GM21360 (cell line): ENCODE data around the gene CNPPD1.

Source experiments
- ATAC-seq: cut with Tn5 transposase; IDR thresholded peaks from one replicate; pipeline ENCODE4 v1.9.1; 2021; ENCODE audit warnings: mild to moderate bottlenecking, moderate library complexity; ENCODE audit not compliant: unreplicated experiment

Gene CNPPD1

DNA sequence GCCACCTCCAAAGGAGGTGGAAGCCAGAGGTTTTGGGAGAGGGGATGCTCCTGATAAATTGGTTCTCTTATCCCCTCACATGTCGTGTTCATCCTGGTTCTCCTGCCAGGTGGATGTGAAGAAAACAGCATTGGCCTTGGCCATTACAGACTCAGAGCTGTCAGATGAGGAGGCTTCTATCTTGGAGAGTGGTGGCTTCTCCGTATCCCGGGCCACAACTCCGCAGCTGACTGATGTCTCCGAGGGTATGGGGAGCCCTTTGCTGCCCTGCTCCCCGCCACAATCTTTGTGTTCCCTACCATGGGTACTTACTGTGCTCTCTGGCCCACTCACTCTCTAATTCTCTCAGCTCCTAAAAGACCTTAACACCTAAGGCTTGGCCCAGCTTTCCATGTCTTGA is 4.8 kb upstream of the CNPPD1 start:
- no peak for ATAC-seq

DNA sequence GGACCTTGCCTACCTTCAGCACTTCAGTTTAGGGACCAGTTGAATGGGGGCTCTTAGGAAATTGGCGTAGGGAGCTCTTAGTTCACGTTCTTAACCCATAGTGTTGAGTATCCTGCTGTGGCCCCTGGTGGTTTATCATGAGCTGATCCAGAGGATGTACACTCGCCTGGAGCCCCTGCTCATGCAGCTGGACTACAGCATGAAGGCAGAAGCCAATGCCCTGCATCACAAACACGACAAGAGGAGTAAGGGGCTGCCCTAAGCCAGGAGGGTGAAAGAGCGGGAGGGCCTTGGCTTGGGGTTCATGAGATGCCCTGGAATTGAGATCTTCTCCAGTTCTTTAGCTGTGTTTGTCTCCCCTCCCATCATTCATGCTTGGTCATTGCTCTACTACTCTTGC is 4.2 kb upstream of the CNPPD1 start:
- no peak for ATAC-seq

DNA sequence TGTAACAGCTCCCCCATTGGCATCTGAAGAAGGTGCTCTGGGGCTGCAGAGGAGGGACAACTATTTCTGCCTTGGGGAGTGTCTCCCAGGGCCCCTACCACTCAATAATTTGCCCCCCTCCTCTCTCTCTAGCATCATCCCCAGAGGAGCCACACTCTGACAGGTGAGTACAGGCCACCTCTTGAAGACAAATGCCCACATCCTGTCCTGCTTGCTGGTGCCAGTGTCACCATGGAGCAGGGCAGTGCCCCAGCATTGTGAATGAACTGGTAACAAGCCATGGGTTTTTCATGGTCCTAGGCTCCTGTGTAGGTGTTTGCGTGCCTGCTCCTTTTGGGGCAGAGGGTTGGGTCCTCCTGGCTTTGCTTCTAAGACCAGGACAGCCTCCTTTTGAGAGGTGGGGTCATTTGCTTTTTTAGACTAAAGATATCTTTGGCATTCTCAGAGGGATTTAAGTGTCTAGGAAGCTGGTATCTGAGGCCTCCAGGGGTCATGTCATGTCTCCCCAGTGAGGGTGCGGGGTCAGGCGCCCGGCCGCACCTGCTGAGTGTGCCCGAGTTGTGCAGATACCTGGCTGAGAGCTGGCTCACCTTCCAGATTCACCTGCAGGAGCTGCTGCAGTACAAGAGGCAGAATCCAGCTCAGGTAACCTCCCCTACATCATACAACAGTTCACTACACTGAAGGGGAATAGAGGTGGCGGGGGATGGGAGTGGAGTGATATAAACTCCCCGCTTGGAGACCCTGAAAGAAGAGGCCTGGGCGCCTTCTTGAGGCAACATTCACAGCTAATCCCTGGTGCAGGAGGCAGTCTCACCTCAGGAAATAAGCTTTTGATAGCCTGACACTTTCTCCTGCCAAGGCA is 3.1 kb upstream of the CNPPD1 start:
- no peak for ATAC-seq

DNA sequence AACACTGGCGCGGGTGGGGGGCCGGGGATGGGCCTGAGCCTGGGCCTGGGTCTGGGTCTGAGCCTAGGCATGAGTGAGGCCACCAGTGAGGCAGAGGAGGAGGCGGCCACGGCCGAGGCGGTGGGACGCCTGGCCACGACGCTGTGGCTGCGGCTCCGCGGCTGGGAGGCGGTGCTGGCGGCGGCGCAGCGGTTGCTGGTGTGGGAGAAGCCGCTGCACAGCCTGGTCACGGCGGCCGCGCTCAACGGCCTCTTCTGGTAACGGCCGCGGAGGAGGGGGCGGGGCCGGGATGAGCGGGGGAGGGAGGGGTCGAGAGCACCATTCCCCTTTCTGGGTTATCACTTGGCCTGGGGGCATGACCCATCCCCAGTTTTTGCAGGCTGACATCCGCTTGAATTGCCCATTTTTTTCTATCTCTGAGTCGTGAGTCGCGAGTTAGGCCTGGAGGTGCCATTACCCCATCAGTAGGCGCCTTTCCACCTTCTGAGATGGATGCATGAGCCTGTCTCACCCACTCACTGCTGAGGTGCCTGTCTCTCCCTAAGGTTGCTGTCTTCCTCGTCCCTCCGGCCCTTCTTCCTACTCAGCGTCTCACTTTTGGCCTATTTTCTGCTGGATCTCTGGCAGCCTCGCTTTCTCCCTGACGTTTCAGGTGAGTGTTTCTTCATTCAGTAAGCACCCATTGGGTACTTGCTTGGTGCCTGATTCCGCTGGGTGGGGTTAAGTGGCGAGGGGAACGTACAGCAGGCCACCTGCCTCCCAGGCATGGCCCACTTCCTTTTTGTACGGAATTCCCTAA is 1.9 kb upstream of the CNPPD1 start:
- peak; percentile 21 for ATAC-seq

DNA sequence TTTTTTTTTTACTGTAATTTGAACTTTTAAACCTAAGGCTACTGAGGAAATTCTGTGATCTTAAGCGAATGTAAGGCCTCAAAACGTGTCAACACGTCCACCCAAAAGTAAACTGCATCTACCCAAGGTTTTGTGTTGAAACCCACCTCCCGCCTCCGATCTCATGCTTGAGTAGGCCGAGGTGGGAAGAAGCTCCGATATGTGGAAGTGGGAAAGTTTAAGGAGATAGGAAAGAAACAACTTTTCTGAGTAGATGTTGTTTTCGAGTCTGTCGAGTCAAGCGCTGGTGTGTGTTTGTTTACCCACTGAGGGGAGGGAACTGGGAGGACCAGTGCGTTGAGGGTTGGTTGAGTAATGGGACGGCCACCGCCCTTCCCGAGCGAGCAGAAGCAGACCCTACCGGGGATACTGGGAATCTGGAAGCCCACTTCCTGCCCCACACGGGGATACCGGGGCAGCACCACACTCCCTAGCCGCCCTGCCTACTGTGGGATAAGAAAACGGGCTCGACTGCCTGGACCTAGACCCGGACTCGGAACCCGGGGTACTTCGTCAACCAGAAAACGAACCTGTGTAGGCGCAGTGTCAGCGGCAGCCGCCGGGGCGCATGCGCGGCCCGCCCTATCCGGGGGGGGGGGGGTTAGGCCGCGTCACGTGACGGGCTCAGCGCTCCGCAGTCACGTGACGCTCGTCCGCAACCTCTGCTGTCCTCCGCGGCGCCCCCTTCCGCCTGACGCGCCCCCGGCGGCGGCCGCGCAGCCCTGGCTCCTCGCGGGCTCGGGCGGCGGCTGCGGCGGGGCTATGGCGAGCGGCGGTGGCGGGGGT is 1.0 kb upstream of the CNPPD1 start, which contains the start of gene RETREG2:
TSS of gene RETREG2 (plus strand) at position 724 of the 825 bp plus-strand sequence. CDS start at position 802, 78 bp downstream.
- peak; percentile 36 for ATAC-seq

DNA sequence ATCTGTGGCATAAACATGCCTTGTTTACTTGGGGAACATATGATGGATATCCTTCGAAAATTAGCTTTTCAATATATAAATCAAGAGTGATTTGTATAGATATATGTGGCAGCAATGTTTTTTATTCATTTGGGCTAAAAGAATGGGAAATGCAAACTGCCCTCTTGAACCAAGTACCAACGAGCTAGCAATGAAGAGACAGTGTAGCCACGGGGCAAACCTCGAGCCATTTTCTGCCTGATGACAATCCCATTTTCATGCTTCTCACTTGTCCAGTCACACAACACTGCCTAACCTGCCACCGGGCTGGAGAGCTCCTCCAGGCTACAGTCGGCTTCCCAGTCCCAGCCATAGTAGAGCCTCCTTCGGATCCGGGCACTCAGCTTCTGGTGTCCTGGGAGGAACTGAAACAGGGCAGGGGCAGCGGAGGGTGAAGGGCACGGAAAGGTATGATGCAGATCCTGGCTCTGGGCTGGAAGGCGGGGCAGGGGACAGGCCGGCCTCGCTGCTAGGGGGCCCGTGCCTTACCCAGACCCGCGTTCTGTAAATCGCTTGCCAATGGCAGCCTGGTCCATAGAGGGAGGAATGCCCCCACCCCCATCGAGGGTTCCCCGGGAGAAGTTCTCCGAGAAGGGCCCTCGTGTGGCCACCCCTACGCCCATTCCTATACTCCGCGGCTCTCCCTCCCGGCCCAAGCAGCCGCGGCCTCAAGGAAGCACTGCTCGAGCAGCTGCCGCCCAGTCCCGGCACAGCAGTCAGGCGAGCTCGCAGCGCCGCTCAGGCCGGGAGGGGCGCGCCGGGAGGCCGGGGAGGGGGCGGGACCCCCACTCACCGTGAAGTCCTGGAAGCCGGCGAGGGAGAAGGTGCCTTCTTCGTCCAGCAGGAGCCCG is 552 bp downstream of the CNPPD1 start:
- ATAC-seq = peak; percentile 25

DNA sequence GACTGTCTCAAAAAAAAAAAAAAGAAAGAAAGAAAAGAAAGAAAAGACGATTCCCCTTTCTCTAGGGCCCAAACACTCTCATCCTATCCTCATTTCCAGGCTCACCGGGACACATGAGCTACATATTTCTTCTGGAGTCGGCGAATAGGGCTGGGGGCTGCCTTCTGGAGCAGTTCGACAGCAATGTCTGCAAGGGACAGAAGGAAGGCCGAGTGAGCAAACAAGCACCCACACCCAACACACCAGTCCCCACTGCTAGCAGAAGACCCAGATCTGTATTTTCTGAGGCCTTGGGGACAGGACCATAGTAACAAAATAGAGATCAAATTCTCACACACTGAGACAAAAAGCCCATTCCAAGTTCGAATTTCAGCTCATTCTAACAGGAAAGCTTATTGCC is 1.2 kb downstream of the CNPPD1 start:
- ATAC-seq = no peak

DNA sequence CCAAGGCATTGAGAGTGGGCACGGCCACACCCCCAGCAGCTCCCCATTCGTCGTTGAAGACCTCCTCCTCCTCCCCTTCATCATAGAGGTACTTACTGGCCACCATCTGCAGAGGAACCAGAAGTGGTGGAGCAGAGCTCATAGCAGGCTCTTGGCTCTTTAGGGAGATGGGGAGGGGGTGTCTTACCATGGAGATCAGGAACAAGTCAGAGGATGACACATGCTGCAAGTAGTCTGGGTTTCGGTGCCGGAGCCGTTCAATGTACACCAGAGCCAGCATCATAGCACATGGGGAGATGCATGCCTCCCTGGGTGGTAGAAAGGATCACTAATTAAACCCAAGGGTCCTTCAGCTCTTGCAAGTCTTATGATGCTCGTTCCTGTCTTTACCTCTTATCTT is 1.9 kb downstream of the CNPPD1 start:
- no peak for ATAC-seq

DNA sequence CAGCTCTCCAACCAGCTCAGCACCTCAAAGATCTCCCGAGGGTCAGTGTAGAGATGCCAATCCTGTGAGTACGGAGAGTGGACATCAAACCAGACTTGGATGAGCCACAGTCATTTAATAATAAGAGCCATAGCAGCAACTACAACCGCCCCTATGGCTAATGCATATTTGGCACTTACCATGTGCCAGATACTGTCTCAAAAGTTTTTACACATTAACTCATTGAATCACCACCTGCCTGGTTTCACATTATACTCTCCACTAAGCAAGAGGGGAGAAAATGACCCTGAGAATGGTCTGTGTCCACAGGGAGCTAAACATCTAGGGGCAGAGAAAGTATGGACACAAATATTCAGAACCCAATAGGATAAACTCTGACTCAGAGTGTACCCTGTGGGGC is 2.6 kb downstream of the CNPPD1 start:
- no peak for ATAC-seq

DNA sequence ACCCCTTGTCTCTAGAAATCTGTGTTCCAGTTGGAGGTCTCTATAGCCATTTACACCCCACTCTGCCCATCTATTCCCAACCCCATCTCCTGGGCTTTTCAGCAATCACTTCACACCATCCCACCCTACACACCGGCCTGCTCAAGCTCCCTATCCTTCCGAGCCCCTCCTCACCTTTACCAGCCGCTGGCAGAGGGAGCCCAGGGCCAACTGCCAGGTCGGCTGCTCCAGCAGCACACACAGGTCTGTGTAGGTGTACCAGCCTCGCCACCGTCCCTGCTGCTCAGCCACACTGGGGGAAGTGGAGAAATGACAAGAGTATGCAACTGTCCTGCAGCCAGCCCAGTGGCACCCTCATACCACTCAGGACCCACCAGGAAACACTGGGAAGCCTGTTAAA is 3.5 kb downstream of the CNPPD1 start:
- ATAC-seq = no peak

DNA sequence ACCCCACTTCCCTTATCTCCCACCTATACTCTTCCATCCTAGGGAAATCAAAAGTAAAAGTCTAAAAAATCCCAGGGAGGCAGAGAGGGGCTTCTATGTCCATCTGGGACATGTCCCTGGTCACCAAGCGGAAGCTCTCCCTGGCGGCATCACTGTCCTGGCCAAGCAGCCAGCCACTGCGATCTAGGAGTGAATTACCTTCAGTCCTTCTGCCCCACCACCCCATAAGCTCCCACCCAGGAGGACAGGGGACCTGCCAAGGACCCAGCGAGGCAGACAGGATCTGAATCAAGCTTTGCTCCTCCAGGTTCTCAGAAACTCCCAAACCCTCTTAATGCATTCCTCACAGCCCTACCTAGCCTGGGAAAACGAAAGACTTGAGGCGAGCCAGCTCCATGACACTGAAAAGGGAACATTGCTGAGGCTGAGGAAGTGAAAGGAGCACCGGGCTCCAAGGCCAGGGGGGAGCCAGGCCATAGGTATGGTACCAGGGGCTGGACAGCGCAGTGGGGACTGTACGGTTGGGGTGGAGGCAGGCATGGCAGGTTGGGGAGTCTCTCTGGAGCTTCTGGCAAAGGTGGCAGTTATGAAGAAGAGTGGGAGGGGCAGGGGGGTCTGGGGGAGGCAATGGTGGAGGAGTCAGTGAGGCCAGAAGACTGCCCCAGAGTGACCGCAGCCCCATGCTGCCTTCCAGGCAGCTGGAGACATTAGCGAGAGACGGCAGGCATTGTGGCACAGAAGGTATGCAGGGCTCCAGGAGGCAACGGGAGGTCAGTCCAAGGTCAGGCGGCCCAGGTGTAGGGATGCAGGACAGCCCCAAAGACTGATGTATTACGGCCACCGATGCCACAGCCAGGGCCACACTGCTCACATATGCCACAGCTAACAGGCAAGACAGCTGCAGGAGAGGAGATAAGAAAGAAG is 4.2 kb downstream of the CNPPD1 start:
- no peak for ATAC-seq

DNA sequence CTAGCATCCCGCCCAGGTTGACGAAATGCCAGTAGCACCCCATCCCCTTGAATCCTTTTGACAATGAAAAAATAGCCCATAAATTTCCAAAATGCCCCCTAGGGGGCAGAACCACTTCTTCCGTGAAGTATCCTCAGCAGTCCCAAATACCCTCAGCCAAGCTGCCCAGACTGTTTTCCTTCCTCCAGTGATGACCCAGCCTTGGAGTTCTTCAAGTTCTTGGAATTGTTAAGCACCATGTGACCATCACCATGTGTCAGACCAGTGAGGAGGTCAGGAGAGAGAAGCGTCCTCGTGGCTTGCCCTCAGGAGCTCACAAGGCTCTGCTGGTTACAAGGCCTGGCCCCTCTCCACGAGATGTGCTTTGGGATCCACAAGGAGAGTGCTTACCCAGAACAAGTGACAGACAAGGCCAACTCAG is 5.5 kb downstream of the CNPPD1 start:
- no peak for ATAC-seq

DNA sequence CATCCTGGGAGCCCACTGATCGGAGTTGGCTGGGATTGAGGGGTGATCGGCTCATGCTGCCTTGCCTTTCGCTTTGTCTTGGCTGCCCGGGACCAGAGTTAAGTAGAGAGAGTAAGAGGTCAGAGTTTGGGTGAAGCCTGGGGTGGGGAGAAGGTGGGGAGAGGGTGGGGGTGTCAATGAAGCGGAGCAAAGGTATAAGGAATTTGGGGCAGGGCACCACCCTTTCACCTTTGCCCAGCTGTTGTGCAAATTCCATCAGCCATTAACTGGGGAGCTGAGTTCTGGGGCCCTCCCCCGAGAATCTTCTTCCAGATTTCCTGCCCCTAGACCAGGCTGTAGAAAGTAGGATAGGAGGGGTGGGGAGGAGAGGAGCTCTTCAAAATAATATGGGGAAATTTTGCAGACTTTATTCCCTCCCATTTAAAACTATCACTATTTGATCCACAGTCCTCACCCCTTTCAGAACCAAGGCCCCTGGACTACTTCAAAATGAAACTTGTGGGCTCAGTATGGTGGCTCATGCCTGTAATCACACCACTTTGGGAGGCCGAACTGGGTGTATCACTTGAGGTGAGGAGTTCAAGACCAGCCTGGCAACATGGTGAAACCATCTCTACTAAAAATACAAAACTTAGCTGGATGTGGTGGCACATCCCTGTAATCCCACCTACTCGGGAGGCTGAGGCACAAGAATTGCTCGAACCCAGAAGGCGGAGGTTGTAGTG is 6.6 kb downstream of the CNPPD1 start, which contains the start of gene SLC23A3:
TSS of gene SLC23A3 (minus strand) at position 100 of the 725 bp plus-strand sequence. CDS start at position 55, 45 bp downstream.
- no peak for ATAC-seq

DNA sequence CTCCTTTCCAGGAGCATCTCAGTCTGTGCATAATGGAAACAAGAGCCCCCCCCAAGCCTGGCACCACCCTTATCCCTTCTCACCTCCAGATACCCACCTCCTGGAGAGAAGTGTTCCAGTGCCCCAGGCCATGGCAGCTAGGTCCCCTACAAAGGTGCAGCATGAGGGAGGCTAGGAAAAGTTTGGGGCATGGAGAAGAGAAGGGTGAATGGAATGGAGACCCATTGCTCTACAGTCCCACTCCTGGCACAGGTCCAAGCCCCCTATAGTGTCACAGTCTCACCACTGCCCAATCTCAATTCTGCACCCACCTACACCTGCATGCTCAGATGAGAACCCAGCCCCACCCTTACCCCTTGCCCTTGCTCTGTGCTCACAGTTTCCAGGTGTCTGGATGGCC is 7.8 kb downstream of the CNPPD1 start:
- no peak for ATAC-seq

DNA sequence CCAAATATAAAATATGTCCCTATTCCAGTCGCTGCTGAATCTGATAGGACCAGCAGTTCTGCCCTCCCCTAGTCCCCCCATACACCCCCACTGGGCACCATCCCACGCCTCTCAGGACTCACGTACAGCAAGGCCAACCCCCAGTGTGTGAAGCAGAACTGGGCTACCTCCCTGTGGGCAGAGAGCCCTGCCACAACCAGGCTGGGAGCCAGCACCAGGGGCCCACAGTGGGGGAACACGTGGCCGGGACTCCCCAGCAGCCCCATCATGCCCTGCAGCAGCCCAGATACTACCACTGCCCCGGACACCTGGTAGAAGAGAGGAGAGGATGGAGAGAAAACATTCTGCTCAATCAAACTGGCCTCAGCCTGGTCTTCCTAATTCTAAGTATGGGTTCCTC is 8.2 kb downstream of the CNPPD1 start:
- ATAC-seq = no peak

DNA sequence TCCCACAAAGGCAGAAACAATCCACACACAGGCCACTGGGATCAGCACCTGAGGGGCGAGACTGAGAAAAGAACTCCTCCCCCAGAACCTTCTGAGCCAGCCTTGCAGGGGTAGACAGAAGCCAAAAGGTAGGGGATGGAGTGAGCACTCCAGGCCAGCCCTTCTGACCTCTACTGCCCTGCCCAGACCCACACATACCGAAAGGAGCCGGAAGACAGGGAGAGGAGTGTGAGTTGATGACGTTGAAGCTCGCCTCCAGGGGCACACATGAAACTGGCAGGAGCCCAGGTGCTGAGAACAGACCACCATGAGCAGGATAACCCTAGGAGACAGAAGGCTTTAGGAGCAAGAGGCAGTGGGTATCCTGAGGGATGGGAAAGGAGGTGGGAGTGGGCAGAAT is 8.7 kb downstream of the CNPPD1 start:
- ATAC-seq = no peak

DNA sequence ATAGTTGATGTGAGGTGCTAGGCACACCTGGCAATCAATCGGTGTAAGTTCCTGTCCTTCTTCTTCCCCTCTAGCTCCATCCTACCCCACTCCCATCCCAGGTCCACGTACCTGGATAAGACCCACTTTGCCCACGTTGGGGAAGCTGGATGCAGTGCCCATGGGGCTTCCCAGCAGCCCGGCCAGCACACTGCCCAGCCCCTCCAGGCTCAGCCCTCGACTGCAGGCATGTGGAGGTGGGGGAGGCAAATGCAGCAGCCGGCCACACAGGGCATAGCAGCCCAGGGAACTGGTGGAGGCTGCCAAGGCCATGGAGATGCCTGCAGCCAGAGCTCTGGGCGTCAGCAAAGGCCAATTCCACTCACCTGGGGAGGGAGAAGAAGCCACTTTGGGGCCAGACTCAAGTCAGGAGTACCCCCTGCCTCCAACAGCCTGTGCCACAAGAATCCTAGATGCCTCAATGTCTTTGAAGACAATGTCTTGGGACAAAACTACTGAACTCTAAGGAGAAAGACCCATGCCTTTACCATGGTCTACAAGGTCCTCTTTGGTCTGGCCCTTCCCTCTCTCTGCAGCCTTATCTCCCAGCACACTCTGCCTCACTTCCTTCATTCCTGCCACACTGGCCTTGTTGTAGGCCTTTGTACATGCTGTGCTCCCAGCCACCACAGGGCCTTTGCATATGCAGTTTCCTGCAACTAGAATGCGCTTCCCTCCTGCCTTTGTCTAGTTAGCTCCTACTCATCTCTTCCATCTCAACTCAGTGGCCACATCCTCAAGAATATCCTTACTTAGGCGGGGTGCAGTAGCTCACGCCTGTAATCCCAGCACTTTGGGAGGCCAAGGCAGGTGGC is 11.4 kb downstream of the CNPPD1 start:
- ATAC-seq = no peak
